Right renal cortex interstitium (tissue), 3 donors: ENCODE data around the gene METTL5. TPM values are rescaled to one million over a fixed set of nuclear protein-coding genes. Genes with fewer than 3 reads are reported as not detected.

Source experiments
- DNase-seq, 3 donors: peaks; one replicate each; pipeline ENCODE4 v3.0.0-alpha.2; 2013; ENCODE audit warnings: low read depth in 3 of 3, low spot score in 2 of 3
- polyA plus RNA-seq, 3 donors: library from polyadenylated mRNA; unstranded; fragments of 120-200 nt; gene quantifications; one replicate each; pipeline ENCODE4 v1.2.1, GENCODE V29; 2013; ENCODE audit not compliant: insufficient read length in 3 of 3

The METTL5 gene
- polyA plus RNA-seq, 3 donors: 48.4 to 54.6 (median 51.1) TPM

DNA sequence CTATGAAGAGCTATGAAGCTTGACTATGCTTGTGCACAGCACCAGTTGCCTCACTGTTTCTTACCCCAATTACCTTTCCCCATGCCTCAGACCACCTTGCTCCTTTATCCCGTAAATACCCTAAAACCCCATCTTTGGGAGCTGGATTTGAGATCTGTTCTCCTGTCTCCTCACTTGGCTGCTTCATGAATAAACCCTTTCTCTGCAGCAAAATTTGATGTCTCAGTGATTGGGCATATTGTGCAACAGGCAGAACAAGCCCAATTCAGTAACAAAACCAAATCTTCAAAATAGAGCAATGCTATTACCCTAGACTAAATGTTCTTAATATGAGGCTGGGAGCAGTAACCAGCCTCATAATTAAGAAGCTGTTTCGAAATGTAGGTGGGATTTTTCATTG is 29.5 kb downstream of the METTL5 start:
- no peak for DNase-seq

DNA sequence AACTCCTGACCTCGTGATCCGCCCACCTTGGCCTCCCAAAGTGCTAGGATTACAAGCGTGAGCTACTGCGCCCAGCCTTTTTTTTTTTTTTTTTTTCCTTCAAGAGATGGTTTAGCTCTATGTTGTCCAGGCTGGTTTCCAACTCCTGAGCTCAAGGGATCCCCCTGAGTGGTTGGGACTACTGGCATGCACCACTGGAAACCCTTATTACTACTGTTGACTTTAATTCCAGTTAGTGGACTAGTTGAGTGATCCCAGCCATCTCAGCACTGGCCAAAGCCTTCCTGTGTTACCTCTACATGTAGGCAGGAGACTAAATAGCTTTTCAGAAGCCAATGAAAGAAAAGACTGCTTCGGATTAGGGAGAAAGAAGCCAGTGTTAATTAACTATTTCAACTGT is 34.1 kb downstream of the METTL5 start:
- no peak for DNase-seq

DNA sequence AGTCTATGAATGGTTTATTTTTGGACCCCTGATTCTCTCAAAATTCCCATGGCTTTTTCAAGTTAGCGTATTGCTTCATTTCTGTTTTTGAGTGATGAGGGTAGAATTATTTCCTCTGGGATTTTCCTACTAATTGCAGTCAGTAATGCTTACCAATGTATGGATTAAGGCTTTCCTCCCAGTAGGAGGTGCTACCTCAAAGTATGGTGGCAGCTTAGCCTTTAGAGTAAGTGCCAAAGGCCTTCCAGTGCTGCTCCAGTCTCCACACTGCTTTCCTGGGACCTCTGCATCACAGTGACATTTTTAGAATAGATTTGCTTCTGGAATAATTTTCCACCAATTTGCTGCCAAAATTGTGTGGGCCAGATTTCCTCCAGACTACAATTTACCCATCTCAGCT is 42.2 kb downstream of the METTL5 start:
- DNase-seq: no peak

DNA sequence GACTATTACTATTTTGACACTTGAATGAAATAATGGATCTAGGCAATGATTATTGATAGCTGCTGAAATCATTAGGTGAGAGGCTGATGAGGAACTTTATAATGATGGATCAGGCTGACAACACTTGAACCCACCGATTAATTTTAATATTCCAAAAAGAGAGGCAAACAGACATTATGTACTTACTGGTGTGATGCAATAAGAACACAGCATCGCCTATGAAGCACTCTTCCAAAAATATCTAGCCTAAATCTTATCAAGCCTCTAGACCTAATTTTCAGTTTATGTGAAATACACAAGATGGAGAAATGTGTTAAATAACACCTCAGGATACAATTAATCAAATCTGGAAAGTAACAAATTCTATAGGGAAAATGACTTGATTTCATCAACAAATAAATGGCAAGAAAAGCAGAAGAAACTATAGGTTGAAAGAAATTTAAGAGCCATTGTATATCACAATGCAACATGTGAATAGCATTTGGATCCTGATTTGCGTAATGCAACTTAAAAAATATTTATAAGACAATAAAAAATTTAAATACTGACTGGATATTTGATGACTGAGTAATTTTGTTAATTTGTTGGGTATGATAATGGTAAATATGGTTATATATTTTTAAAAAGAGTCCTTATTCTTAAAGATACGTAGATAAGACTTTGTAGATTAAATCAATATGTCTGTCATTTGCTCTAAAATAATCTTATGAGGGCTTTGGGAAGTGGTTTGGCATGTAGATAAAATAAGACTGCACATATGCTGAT is 43.3 kb downstream of the METTL5 start:
- DNase-seq: no peak

DNA sequence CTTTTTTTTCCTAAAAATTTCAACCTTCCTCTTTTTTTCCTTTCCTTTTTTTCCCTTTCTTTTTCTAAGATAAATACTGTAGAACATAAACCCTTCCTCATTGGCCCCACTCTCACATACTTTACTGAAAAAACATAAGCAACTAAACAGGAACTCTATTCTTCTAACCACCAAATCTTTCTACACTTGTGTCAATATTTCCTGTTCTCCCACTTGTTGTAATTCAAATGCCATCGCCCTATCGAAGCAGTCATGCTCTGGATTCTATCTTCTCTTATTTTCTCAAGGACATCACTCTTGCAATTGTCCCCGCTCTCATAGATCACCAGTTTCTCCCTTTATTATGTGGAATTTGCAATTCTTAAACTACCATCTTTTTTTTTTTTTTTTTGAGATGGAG is 46.3 kb downstream of the METTL5 start:
- DNase-seq: no peak

DNA sequence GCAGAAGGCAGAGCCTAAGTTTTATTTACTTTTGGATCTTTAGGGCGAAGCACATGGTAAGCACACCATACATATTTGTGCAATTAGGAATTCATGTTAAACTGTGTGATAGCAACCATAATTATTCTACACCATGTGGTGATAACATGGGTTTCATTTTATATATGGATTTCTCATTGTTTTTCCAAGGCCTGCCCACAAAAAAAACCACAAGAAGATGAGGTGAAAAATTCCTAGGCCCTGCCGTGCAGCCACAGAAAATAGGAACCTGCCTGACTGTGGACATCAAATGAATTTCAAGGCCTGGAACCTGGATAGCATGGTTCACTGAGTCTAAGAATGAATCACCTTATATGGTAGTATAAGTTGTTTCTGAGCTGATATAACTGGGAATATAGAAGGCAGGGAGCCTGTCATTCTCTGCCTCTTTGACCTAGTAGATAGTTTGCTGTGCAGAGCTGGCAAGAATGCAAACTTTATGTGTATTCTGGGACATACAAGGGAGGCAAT is 48.4 kb downstream of the METTL5 start:
- no peak for DNase-seq

DNA sequence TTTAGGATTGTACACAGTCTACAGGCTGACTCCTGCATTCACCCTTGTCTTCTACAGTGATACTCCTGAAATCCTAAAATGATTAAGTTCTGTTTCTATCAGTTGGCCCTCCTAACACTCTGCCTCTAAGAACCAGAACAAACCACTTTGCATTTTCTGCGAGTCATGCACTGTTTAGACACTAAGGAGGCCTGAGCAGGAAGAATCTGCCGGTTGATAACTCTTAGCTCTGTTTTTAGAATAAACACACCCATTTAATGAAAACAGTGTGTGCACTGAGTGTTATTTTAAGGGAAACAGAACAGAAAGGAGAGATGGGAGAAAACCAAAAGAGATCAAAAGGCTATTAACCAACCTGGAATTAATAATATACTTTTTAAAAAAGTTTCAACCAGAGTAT is 48.9 kb downstream of the METTL5 start:
- DNase-seq: no peak

DNA sequence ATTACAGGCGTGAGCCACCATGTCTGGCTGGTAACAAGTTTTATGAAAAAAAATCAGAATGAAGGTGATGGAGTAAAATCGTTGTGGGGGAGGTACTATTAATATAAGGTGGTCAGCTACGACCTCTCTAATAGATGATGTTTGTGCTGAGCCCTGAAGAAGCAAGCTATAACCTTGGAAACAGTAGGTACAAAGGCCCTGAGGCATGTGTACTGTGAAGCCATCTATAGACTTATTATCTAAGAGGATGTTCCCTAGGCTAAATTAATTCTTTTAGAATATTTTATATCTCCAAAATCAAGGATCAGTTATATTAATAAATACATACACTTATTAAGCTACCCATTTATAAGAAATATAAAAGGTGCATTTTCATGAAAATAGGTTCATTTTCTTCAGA is 49.4 kb downstream of the METTL5 start:
- no peak for DNase-seq

DNA sequence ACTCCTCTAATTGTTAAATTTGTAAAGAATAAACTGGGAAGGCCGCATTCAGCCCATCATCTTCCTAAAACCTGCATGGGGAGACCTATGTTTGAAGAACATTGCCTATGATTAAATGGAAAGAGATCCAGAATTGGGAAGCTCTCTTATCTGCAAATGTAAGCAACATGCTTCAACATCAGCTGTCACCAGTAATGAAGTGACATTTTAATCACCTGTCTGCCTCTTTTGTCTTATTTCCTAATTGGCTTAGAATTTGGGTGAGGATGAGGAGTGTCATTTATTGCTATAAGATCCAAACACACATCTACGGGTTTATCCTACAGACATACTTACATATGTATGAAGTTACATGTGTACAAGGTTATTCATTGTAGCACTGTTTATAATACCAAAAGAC is 52.1 kb downstream of the METTL5 start:
- DNase-seq: no peak

DNA sequence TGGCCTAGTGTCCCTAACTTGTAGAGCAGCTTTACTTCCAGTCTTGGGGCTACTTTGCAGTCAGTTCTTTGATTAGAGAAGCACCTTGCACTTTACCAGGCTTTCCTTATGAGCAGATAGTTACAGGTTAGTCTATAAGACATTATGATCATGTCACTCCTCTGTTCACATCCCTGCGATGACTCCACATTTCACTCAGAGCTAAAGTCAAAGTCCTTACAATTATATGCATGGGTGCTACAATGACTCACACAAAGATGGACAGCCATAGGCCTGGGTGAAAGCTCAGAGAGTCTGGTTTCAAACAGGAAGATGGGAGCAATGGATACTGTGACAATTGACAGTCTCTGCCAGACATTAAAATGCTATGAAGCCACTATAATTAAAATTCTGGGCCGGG is 53.1 kb downstream of the METTL5 start:
- no peak for DNase-seq

DNA sequence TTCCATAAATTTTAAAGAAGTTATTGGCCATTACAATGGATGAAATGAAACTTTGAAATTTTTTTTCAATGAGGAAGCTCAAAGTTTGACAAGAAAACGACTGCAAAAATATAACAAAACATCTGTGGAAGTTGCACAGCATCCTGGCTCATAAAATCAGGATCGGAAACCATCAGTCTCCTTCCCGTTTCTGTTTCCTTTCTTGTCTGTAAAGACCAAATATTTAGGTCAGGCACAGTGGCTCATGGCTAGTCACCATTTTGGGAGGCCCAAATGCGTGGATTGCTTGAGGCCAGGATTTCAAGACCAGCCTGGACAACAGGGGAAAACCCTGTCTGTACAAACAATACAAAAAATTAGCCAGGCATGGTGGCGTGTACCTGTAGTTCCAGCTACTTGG is 53.7 kb downstream of the METTL5 start:
- no peak for DNase-seq

DNA sequence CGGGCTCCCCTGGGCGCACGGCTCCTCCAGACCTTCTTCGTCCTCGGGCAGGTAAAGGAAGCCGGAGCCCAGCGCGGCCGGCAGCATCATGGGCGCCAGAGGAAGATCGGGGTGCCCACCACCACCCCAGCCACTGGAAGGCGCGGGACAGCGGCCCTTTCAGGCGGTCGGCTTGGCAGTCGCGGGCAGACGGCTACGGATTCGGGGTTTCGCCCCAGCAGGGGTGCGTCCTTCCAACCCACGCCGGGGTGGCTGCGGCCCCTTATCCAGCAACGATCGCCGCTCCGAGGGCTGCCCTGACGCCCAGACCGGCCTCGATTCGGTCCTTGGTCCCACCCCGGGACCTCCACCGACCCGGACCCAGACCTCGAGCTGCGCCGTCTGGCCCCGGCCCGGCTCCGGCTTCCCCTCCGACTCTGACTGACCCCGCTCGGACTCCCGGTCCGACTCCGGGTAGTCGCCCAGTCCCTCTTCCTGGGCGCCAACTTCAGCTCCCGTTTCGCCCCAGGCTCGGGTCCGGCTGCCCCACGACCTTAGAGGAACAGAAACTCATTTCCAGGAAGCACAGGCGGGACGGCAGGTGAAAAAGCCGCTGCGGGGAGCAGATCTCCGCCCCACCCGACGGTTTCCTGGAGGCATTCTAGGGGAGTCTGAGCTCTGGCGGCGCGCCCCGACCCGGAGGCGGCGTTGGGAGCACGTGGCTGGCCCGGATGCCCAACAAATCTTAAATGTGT is 56.3 kb downstream of the METTL5 start:
- DNase-seq: no peak

DNA sequence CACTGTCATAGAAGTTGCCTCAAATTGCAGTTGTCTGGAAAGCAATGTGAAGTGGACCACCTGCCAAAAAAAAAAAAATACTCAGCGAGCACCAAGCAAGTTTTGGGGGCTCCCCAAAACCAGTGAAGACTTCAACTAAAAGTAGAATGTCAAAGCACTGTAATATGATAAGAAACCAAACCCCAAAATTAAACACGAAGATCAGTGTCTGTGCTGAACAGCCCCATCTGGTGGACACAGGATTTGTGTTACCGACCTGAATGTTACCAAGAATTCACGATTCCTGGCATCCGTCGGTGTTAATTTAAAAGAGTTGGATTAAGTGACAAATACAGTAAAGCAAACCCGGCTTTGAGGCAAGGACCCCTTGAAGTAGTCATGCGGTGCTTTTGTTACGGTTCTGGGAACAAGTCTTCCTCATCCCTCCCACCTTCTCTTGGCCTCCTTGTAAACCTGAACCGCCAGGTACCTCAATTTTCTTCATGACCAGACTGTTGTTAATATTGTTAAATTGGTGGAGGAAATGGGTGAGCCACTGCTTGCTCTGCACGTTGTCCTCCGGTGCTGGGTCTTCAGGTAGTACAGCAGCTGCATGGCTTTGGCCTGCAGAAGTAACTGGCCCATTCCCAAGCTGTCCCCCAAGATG is 57.3 kb downstream of the METTL5 start:
- peak in 1 of 3 donors; percentile 54 for DNase-seq

DNA sequence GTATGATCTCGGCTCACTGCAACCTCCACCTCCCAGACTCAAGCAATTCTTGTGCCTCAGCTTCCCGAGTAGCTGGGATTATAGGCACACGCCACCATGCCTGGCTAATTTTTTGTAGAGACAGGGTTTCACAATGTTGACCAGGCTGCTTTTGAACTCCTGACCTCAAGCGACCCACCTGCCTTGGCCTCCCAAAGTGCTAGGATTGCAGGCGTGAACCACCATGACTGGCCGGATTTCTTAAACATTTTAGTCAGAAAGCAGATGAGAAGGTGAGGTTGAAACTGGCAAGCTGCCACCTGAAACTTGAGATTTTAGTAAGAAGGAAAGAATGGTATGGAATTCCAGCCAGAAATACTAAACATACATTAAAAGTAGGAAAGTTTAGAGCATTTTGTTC is 59.2 kb downstream of the METTL5 start:
- DNase-seq: no peak

DNA sequence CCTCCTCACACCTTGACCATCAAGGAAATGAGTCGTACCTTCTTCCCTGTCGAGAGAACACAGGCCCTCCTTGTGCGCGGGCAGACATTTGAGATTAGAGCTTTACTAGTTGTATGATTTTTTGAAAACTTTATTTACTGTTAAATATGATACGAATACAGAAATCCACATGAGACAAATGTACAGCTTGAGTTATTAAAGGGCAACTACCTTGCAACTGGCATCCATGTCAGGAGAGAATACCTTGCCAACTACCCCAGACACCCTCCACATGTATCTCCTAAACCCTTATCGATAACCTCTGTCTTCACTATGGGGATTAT is 62.8 kb downstream of the METTL5 start:
- DNase-seq: no peak

Other genes starting within 250 kb of the METTL5 start
- gene PPIG, start 240.6 kb downstream of the METTL5 start, polyA plus RNA-seq: 100 to 1,000 TPM; 104 to 129 (median 114) TPM
- 1 to 10 TPM; 1.2 to 3.4 (median 2.4) TPM for gene CFAP210, start 130.5 kb downstream of the METTL5 start, polyA plus RNA-seq
- 10 to 100 TPM; 11.5 to 12.6 (median 11.6) TPM for gene PHOSPHO2, start 130.4 kb downstream of the METTL5 start, polyA plus RNA-seq
- gene KLHL23, start 91.1 kb downstream of the METTL5 start, polyA plus RNA-seq: 10 to 100 TPM; 35.9 to 40.3 (median 36.8) TPM
- gene SSB, start 26.0 kb downstream of the METTL5 start, polyA plus RNA-seq: 100 to 1,000 TPM; 215 to 217 (median 216) TPM
- gene UBR3, start 2.5 kb upstream of the METTL5 start, polyA plus RNA-seq: 10 to 100 TPM; 37.3 to 40.5 (median 39.5) TPM